Stimulated activated CD8-positive, alpha-beta memory T cell treated with anti-CD3 and anti-CD28 coated beads, Interleukin-4, amount 100 ng/mL, for 4 hours (primary cell): Measurements from ENCODE around the gene TYMP.
"Not testable (repeated sequence)": the region's sequence is repeated elsewhere in the genome, so short reads cannot be mapped to it uniquely, and the experiment has no call there.

Experiments
- DNase-seq, 2 donors: peaks; one replicate each; pipeline ENCODE4 v3.0.0-alpha.2; 2020; ENCODE audit warnings: low read depth in 2 of 2, low spot score in 1 of 2

The TYMP gene

GRCh38 chr22:50540381-50540780 is 10.6 kb upstream of the TYMP start:
- no peak for DNase-seq

GRCh38 chr22:50537765-50538164 is 8.0 kb upstream of the TYMP start:
- DNase-seq: no peak

DNA sequence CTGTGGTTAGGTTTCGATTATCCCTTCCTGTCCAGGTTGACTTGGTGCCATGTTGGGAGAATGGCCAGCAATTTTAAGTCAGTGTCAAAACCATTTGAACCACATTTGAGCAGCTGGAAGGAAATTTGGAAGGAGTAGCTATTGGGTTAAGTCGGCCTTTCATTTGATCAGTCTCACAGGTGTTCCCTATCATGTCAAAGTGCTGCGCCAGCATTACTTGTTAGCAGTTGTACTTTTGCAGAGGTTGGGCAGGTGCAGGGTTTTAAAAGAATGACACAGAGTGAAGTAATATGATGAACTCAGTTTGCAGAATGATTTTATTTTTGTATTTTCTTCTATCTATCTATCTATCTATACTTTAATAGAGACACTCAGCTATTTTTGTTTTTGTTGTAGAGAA is 6.4 kb upstream of the TYMP start:
- DNase-seq: no peak

DNA sequence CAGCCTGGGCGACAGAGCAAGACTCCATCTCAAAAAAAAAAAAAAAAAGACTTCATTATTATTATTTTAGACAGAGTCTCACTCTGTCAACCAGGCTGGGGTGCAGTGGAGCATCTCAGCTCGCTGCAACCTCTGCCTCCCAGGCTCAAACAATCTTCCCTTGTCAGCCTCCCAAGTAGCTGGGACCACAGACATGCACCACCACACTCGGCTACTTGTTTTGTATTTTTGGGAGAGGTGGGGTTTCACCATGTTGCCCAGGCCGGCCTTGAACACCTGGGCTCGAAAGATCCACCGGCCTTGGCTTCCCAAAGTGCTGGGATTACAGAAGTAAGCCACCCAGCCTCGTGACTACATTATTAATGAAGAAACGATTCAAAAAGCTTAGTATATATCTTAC is 5.3 kb upstream of the TYMP start:
- DNase-seq: no peak

- not testable (repeated sequence) for DNase-seq
These were observed 4.3 kb upstream of the TYMP start for GRCh38 chr22:50533856-50534711.

- no peak for DNase-seq
These were observed 3.3 kb upstream of the TYMP start for GRCh38 chr22:50532824-50533796.

GRCh38 chr22:50531962-50532674 is 2.3 kb upstream of the TYMP start:
- DNase-seq: no peak

GRCh38 chr22:50531546-50531961 is 1.7 kb upstream of the TYMP start:
- DNase-seq: peak in 1 of 2 donors; percentile 43

- peak in 1 of 2 donors; percentile 73 for DNase-seq
These were observed 1.2 kb upstream of the TYMP start for GRCh38 chr22:50530877-50531545.

- DNase-seq: no peak
These were observed 716 bp upstream of the TYMP start for GRCh38 chr22:50530580-50530876.

- no peak for DNase-seq
These were observed 356 bp downstream of the TYMP start for GRCh38 chr22:50529416-50529896.

- no peak for DNase-seq
These were observed 963 bp downstream of the TYMP start for GRCh38 chr22:50528682-50529415.

DNA sequence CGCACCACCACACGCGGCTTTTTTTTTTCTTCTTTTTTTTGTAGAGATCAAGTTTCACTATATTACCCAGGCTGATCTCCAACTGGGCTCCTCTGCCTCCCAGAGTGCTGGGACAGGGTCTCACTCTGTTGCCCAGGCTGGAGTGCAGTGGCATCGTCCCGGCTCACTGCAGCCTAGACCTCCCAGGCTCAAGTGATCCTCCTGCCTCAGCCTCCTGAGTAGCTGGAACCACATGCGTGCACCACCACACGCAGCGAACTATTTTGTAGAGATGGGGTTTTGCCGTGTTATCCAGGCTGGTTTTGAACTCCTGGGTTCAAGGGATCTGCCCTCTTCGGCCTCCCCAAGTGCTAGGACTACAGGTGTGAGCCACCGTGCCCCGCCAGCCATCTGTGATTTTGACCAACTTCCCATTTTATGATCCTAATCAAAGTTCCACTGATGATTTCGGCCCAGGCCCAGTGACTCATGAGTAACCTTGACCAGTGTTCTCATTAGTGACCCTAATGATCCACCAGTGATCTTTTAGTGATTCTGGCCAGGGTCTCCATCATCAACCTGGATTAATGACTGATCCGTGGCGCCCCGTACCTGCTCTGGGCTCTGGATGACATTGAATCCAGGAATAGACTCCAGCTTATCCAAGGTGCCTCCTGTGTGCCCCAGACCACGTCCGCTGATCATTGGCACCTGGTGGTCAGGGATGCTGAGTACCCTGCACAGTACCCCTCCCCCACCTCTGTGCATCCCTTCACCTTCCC is 1.7 kb downstream of the TYMP start:
- DNase-seq: no peak

DNA sequence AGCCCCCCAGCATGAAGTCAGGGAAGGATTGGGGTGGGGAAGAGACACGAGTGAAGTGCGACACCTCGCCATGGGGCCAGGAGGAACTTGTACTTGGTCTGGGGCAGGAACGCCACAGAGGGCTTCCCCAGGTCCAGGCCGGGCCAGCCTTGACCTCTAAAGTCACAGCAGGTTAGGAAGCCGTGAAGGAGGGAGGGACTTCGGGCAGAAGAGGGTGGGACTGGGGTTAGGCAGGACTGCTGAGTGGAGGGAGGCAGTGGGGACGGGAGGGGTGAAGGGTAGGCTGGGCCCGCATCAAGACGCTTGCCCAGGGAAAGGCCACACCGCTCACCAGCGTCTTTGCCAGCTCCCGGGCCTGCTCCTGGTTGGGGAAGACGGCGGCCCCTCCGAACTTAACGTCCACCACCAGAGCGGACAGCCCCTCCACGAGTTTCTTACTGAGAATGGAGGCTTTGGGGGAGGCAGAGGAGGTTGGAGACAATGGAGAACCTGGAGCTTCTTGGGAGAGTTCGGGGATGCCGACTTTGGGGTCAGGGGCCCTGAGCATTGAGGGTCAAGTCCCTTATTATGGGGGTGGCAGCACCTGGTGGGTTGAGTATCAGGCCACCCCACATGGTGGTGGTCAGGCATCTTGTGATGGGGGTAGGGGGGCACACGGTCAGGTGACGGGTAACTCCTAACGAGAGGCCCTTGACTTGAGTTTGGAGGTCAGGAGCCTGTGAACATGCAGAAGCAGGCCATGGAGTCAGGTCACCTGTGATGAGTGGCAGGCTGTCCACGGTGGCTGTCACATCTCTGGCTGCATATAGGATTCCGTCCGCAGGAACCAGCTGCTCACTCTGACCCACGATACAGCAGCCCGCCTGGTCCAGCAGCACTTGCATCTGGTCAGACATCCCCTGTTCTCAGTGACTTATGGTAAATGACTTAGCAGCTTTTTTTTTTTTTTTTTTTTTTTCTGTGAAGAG is 2.7 kb downstream of the TYMP start:
- DNase-seq: no peak

GRCh38 chr22:50526108-50526833 is 3.5 kb downstream of the TYMP start:
- peak in 1 of 2 donors; percentile 69 for DNase-seq

GRCh38 chr22:50525858-50526107 is 4.0 kb downstream of the TYMP start:
- DNase-seq: no peak

- DNase-seq: peak; percentile 92 to 96
These were observed 4.5 kb downstream of the TYMP start, which contains the start of gene SCO2 for GRCh38 chr22:50525104-50525857. Gene SCO2, minus strand, starts transcription at chr22:50525598. Its CDS starts 1,187 bp downstream, at chr22:50524411.
